Activated T-helper 1 cell treated with anti-CD3 and anti-CD28 coated beads, Interleukin-12 subunit alpha, Interleukin-12 subunit beta, Interleukin-2, Interleukin-4 antibody, amounts not matched to agents 30 ng/mL and 10 ng/mL and 1 ng/mL, durations not matched to agents 14 hours and 24 hours and 36 hours (primary cell): ENCODE results near the gene ANK2. TPM values are rescaled to one million over a fixed set of nuclear protein-coding genes. Genes with fewer than 3 reads are reported as not detected.

ENCODE experiments used
- DNase-seq: peaks from one replicate; pipeline ENCODE4 v3.0.0; 2021; ENCODE audit warnings: low spot score
- H3K27ac Mint-ChIP-seq: one replicate; pipeline ENCODE4 v1.8.0; 2021; ENCODE audit warnings: mild to moderate bottlenecking, mixed read lengths
- H3K27me3 Mint-ChIP-seq: one replicate; pipeline ENCODE4 v1.8.0; 2022; ENCODE audit warnings: mild to moderate bottlenecking, moderate library complexity, mixed read lengths; ENCODE audit not compliant: insufficient read depth
- H3K36me3 Mint-ChIP-seq: one replicate; pipeline ENCODE4 v1.8.0; 2021; ENCODE audit warnings: low read depth, mixed read lengths
- H3K4me1 Mint-ChIP-seq: one replicate; pipeline ENCODE4 v1.8.0; 2021; ENCODE audit warnings: low read depth, mixed read lengths
- H3K4me3 Mint-ChIP-seq: one replicate; pipeline ENCODE4 v1.8.0; 2021; ENCODE audit warnings: mild to moderate bottlenecking, moderate library complexity, mixed read lengths
- H3K9me3 Mint-ChIP-seq: one replicate; pipeline ENCODE4 v1.8.0; 2021; ENCODE audit warnings: mixed read lengths
- intact Hi-C: fragments of 100-400 bp; cut with micrococcal nuclease; formaldehyde crosslinking; loops from one replicate; pipeline ENCODE4 v1.15.1; 2024
- total RNA-seq: library from RNA; stranded (reverse); gene quantifications from 2 replicates; pipeline ENCODE4 v1.2.3, GENCODE V29; 2022

ANK2 gene
- total RNA-seq, 1 donor from 2014 or later, result 3.1 TPM

- no peaks in the 10 kb centered on the region for H3K9me3 Mint-ChIP-seq
- no peak overlapping the region for H3K4me3 Mint-ChIP-seq
- no peak for DNase-seq
- H3K27me3 Mint-ChIP-seq, result no peaks in the 10 kb centered on the region
- no peaks in the 10 kb centered on the region for H3K36me3 Mint-ChIP-seq
- intact Hi-C loops, result no loop called here
- H3K27ac Mint-ChIP-seq, result no peak overlapping the region
- H3K4me1 Mint-ChIP-seq, result no peaks in the 10 kb centered on the region
Measured at GRCh38 chr4:113080050-113080449, 30.6 kb downstream of the ANK2 start.

GRCh38 chr4:113080624-113081023 lies 31.2 kb downstream of the ANK2 start:
- no peaks in the 10 kb centered on the region for H3K4me1 Mint-ChIP-seq
- no peaks in the 10 kb centered on the region for H3K27me3 Mint-ChIP-seq
- no peak overlapping the region for H3K27ac Mint-ChIP-seq

GRCh38 chr4:113083346-113083745 lies 33.9 kb downstream of the ANK2 start:
- Mint-ChIP-seq H3K4me1 (no peaks in the 10 kb centered on the region), H3K9me3 (no peaks in the 10 kb centered on the region), H3K36me3 (no peaks in the 10 kb centered on the region), H3K4me3 (no peak overlapping the region), H3K27ac (no peak overlapping the region), H3K27me3 (peaks cover 1% of the 10 kb centered on the region)
- intact Hi-C loops, result no loop called here
- no peak for DNase-seq

More at GRCh38 chr4:113080624-113081023, 31.2 kb downstream of the ANK2 start:
- Mint-ChIP-seq H3K36me3 (no peaks in the 10 kb centered on the region), H3K4me3 (no peak overlapping the region), H3K9me3 (no peaks in the 10 kb centered on the region)
- no peak for DNase-seq
- intact Hi-C loops, result no loop called here

DNA sequence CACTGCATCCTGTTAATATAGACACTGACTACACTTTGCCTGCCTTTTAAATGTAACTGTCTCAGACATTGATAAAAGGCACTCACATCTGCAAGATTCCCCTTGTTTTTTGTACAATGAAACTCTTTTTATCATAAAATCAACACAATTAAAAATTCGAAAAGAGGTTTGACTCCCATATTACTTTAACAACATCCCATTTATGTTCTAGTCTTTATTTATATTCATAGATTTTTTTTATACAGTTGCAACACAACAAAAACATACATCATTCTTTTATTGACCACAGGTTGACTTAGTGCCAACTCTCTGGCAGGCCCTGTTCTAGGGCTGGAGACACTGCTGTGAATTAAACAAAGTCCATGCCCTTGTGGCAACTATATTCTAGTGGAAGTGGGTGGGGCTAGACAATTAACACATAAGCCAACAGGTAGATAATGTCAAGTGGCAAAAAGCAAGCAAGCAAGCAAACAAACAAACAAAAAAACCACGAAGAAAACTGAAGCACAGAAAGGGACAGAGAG lies 36.8 kb downstream of the ANK2 start:
- intact Hi-C loops, result no loop called here

DNA sequence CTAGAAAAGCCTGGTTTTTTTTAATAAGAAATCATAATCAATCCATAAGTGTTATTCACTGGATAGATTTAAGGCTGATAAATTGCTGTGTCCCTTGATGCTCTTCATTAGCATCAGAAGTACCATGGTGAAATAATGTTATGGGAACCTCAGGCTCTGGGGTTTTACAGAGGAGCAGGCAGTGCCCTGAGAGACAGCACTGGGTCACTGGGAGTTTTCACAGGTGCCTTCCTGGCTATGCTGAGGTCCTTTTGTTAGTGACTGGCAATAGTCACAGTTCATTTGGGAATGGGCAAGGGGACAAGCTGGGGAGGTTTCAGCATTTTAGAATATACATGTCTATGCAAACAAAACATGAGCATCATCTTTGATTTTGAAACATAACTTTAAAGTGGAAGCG lies 38.6 kb downstream of the ANK2 start:
- intact Hi-C loops, result no loop called here
- no peaks in the 10 kb centered on the region for H3K36me3 Mint-ChIP-seq
- no peak overlapping the region for H3K4me3 Mint-ChIP-seq
- H3K4me1 Mint-ChIP-seq, result no peaks in the 10 kb centered on the region
- H3K27me3 Mint-ChIP-seq, result peaks cover 1% of the 10 kb centered on the region
- H3K27ac Mint-ChIP-seq, result no peak overlapping the region
- H3K9me3 Mint-ChIP-seq, result no peaks in the 10 kb centered on the region
- DNase-seq, result no peak

More for the DNA sequence above, 36.8 kb downstream of the ANK2 start:
- Mint-ChIP-seq H3K27ac (no peak overlapping the region), H3K9me3 (no peaks in the 10 kb centered on the region), H3K27me3 (peaks cover 1% of the 10 kb centered on the region), H3K4me3 (no peak overlapping the region), H3K4me1 (no peaks in the 10 kb centered on the region), H3K36me3 (no peaks in the 10 kb centered on the region)
- DNase-seq, result no peak

- DNase-seq, result no peak
- intact Hi-C loops, result no loop called here
- Mint-ChIP-seq H3K27ac (no peak overlapping the region), H3K4me1 (no peaks in the 10 kb centered on the region), H3K36me3 (no peaks in the 10 kb centered on the region), H3K9me3 (no peaks in the 10 kb centered on the region), H3K27me3 (peaks cover 6% of the 10 kb centered on the region), H3K4me3 (no peak overlapping the region)
Measured at GRCh38 chr4:113090954-113091353, 41.5 kb downstream of the ANK2 start.

- Mint-ChIP-seq H3K27ac (no peak overlapping the region), H3K36me3 (no peaks in the 10 kb centered on the region), H3K27me3 (peaks cover 7% of the 10 kb centered on the region), H3K4me3 (no peak overlapping the region), H3K4me1 (no peaks in the 10 kb centered on the region), H3K9me3 (no peaks in the 10 kb centered on the region)
- no peak for DNase-seq
- intact Hi-C loops, result no loop called here
Measured at GRCh38 chr4:113094331-113094730, 44.9 kb downstream of the ANK2 start.

GRCh38 chr4:113094802-113095201 lies 45.3 kb downstream of the ANK2 start:
- no peaks in the 10 kb centered on the region for H3K9me3 Mint-ChIP-seq
- intact Hi-C loops, result no loop called here
- DNase-seq, result no peak
- no peak overlapping the region for H3K4me3 Mint-ChIP-seq
- no peak overlapping the region for H3K27ac Mint-ChIP-seq
- H3K36me3 Mint-ChIP-seq, result no peaks in the 10 kb centered on the region
- H3K27me3 Mint-ChIP-seq, result peaks cover 7% of the 10 kb centered on the region
- H3K4me1 Mint-ChIP-seq, result no peaks in the 10 kb centered on the region

DNA sequence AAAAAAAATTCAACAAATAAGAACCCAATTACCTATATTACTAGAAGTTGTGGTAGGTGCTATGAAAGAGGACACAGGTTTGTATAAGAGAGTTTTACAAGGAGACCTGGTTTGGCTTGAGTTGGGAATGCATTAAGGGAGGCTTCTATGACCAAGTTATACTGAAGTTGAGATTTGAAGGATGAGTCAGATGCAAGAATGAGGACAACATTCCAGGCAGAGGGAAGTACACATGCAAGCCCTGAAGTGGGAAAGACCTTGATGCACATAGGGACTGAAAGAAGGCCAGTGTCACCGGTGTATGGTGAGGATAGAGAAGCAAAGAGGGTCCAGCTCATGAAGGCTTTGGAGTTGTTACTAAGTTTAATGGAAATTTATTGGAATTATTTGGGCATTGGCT lies 52.2 kb downstream of the ANK2 start:
- Mint-ChIP-seq H3K36me3 (no peaks in the 10 kb centered on the region), H3K27ac (no peak overlapping the region), H3K4me3 (no peak overlapping the region), H3K9me3 (no peaks in the 10 kb centered on the region), H3K27me3 (peaks cover 2% of the 10 kb centered on the region), H3K4me1 (no peaks in the 10 kb centered on the region)
- intact Hi-C loops, result no loop called here
- no peak for DNase-seq

DNA sequence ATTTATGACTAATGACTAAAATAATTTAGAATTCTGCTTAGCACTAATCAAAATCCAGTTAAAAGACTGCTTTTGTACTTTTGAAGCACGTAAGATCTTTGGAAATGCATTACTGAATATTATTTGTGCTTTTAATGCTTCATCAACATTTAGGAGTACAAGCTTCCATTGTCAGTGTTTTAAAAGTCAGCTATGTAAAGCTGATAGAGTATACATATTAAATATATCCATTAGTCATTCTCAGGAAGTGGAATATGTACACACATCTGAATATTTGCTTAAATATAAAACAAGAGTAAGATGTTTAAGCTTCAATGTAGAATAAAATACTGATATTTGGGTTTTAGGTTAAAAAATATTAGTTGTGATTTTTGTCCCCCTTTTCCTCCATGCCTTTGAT lies 54.1 kb downstream of the ANK2 start:
- H3K4me3 Mint-ChIP-seq, result no peak overlapping the region
- no peak for DNase-seq
- intact Hi-C loops, result no loop called here
- H3K4me1 Mint-ChIP-seq, result no peaks in the 10 kb centered on the region
- no peaks in the 10 kb centered on the region for H3K27me3 Mint-ChIP-seq
- no peak overlapping the region for H3K27ac Mint-ChIP-seq
- no peaks in the 10 kb centered on the region for H3K9me3 Mint-ChIP-seq
- H3K36me3 Mint-ChIP-seq, result no peaks in the 10 kb centered on the region

DNA sequence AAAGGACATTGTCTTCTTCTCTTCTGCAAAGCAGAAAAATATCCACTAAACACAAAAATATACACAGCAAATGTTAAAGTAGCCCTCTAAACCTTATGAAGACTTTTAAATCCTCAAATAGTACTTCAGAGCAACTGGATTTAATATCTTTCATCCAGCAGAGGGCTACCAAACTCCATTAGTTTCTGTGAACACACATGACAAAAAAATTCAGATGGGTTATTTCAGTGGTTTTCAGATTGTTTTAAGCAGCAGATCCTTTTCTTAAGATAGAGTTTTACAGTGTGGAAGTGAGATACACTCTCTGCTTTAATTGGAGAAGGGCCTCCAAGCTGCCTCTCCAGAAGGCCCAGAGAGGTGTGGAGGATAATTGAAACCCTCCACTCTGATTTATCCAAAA lies 56.7 kb downstream of the ANK2 start:
- no peaks in the 10 kb centered on the region for H3K27me3 Mint-ChIP-seq
- no peak for DNase-seq
- no peak overlapping the region for H3K4me3 Mint-ChIP-seq
- H3K36me3 Mint-ChIP-seq, result no peaks in the 10 kb centered on the region
- H3K9me3 Mint-ChIP-seq, result no peaks in the 10 kb centered on the region
- H3K27ac Mint-ChIP-seq, result no peak overlapping the region
- no peaks in the 10 kb centered on the region for H3K4me1 Mint-ChIP-seq
- intact Hi-C loops, result loop anchor here (5.0 kb wide), 1 partner anchor 1591 kb away; no protein-coding TSS in a partner anchor

DNA sequence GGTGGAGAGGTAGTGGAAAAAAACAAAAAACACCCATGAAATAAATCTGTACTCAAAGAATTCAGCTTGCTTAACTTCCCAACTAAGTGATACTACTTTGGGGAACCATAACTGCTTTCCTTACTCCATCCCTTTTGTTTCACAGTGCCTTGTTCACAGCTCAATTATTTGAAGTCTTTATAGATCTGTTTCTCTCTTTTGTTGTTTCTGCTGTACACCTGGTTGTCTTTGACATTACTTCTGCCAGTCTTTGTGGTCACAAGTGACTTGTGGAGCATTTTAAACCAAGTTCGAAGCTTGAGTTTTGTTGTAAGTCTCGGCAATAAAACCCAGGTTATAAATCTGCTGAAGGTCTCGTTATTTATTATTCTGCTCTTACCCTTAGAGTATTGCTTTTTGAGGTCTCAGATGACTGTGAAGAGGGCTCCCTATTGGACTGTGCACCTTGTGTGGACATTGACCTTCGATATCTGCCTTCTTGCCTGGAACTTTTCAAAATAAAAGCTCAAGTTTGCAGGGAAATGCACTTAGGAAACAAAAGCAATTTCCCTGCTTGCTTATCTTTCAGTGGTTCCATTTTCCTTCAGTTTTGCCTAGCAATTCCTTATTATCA lies 59.8 kb downstream of the ANK2 start:
- no peaks in the 10 kb centered on the region for H3K9me3 Mint-ChIP-seq
- intact Hi-C loops, result loop anchor here (5.0 kb wide), 1 partner anchor 1588 kb away; no protein-coding TSS in a partner anchor

GRCh38 chr4:113112338-113112978 lies 63.0 kb downstream of the ANK2 start:
- Mint-ChIP-seq H3K27ac (no peak overlapping the region), H3K9me3 (no peaks in the 10 kb centered on the region), H3K4me1 (no peaks in the 10 kb centered on the region), H3K4me3 (no peak overlapping the region), H3K27me3 (peaks cover 2% of the 10 kb centered on the region), H3K36me3 (no peaks in the 10 kb centered on the region)
- no peak for DNase-seq
- intact Hi-C loops, result no loop called here

More for the DNA sequence above, 59.8 kb downstream of the ANK2 start:
- DNase-seq, result no peak
- Mint-ChIP-seq H3K4me3 (no peak overlapping the region), H3K36me3 (no peaks in the 10 kb centered on the region), H3K27ac (no peak overlapping the region), H3K4me1 (no peaks in the 10 kb centered on the region), H3K27me3 (peaks cover under 1% of the 10 kb centered on the region)
